Pancreas (tissue), 10 donors: ENCODE measurements around the gene SLC35F6. TPM values are rescaled to one million over a fixed set of nuclear protein-coding genes. Genes with fewer than 3 reads are reported as not detected.

Experiments used
- ATAC-seq, 4 donors: fragments of 200-7000 bp; cut with Tn5 transposase; one replicate each; pipeline versions ENCODE4 v1.8.0 to v1.9.1; 2020; ENCODE audit warnings: mild to moderate bottlenecking in 4 of 4, moderate library complexity in 4 of 4
- DNase-seq, 6 donors: peaks; one replicate each; pipeline ENCODE4 v3.0.0-alpha.2; 2020
- FAIRE-seq: peaks from 2 replicates; lab custom pipeline; 2012; peaks lifted over from hg19 to GRCh38; lab: Jason Lieb, UNC
- H3K27ac ChIP-seq, 4 donors: fragments of 200-600 bp; sonication (generic); 1 replicate in 3 of 4; 2 replicates in 1 of 4; pipeline versions ENCODE4 v1.5.0 to v1.8.0; 2020
- H3K27me3 ChIP-seq, 4 donors: fragments of 200-600 bp; one replicate each; pipeline ENCODE4 v1.8.0; 2021
- H3K36me3 ChIP-seq, 3 donors: fragments of 200-600 bp; sonication (generic) in 1 of 3; one replicate each; pipeline versions ENCODE4 v1.5.0 to v1.8.0; 2020 to 2021
- H3K4me1 ChIP-seq, 3 donors: fragments of 200-600 bp; one replicate each; pipeline ENCODE4 v1.8.0; 2021
- H3K4me3 ChIP-seq, 4 donors: fragments of 200-600 bp; sonication (generic) in 2 of 4; one replicate each; pipeline versions ENCODE4 v1.5.0 to v1.8.0; 2020 to 2021
- H3K9me3 ChIP-seq, 4 donors: fragments of 200-600 bp; one replicate each; pipeline ENCODE4 v1.8.0; 2021
- CTCF ChIP-seq, 4 donors: fragments of 200-600 bp; sonication (generic) in 3 of 4; IDR thresholded peaks; one replicate each; pipeline versions ENCODE4 v1.5.0 to v1.8.0; 2021; ENCODE audit warnings: antibody characterized with exemption in 4 of 4
- WGBS, 2 donors: extraction: QIAGEN DNeasy Blood & Tissue Kit; methylation state at CpG; one replicate each; pipeline ENCODE4 v1.1.7; 2013; 5-methylcytosine and 5-hydroxymethylcytosine counted together
- intact Hi-C, 3 donors: fragments of 100-400 bp; cut with DNase I; formaldehyde crosslinking; loops; one replicate each; pipeline versions ENCODE4 v1.11.1 to v1.14.2; 2022
- polyA plus RNA-seq, 2 donors: library from polyadenylated mRNA; stranded (reverse); fragments of 200-250 nt; gene quantifications; one replicate each; pipeline ENCODE4 v1.2.3, GENCODE V29; 2013
- total RNA-seq, 6 donors: library from RNA; stranded (reverse); fragmentation: NEBNext Ultra II Directional in 4 of 6; extraction: Animal tissue kit (Norgen Biotek cat#: 25700) in 4 of 6; gene quantifications; one replicate each; pipeline versions ENCODE4 v1.2.1 to v1.2.4, GENCODE V29; 2021 to 2023
- donor health status: healthy with polysubstance abuse.
- donor health status: DM: no; HTN: no; CAD: no; lungs with moderate emphysema.
- donor health status: DM: no; HTN: no; CAD: no.
- donor health status: control.
- donor health status: control.
- donor health status: Bipolar disorder and iron deficiency.
- donor health status: DM: yes; HTN: yes; CAD: no.
- donor health status: DM: no; HTN: no; CAD: no.
- donor health status: DM: no; HTN: no; CAD: no.
- donor health status: DM: yes; HTN: yes; CAD: no.

Gene SLC35F6
- total and polyA plus RNA-seq, 8 donors: 9.3 to 21.9 (median 11.4) TPM

DNA sequence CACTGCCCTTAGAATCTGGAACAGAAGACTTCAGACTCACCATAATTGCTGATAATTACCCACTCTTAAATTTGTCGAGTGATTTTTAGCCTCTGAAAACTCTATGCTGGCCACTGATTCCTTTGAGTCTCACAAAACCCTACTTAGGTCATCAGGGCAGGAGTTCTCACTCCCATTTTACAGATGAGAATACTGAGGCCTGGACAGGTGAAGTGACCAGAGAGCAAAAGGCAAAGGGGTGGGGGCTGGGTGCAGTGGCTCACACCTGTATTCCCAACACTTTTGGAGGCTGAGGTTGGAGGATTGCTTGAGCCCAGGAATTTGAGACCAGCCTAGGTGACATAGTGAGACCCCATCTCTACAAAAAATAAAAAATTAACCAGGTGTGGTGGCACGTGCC is 34.8 kb upstream of the SLC35F6 start:
- Histone ChIP-seq H3K27ac (no peak overlapping the region), H3K4me1 (peaks cover 12 to 14% (median 14%) of the 10 kb centered on the region in 3 donors), H3K36me3 (peaks cover 0 to 7% (median 0%) of the 10 kb centered on the region in 3 donors), H3K9me3 (no peaks in the 10 kb centered on the region), H3K4me3 (no peak overlapping the region), H3K27me3 (no peaks in the 10 kb centered on the region)
- 92 to 98% methylated on average over 2 of the region's 2 CpGs for WGBS, 2 donors
- DNase-seq (no peak), FAIRE-seq (no peak), ATAC-seq (no peak)
- intact Hi-C loops: no loop called here
- TF ChIP-seq CTCF (IDR thresholded peaks at IDR 0.05): no peak

GRCh38 chr2:26730549-26731344 is 33.3 kb upstream of the SLC35F6 start:
- no peak for ATAC-seq

DNA sequence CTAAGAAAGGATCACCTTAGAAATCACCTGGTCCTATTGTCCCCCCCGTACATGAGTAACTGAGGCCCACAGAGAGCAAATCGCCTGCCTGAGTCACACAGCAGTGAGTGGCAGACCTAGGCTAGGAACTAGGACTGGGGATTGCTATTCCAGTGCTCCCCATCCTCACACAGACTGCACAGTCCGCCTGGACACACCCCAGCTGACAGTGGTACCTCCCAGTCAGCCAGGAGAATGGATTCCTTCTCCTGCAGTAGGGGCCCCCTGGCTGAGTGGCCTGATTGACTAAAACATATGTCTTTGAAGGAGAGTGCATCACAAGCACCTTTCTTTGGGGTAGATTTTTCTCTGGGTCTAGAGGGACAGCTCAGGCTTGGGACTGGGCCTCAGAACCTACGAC is 32.4 kb upstream of the SLC35F6 start:
- DNase-seq (no peak), FAIRE-seq (no peak), ATAC-seq (no peak)
- no peak for TF ChIP-seq CTCF (IDR thresholded peaks at IDR 0.05)
- H3K36me3 ChIP-seq: peaks cover 0 to 7% (median 0%) of the 10 kb centered on the region in 3 donors
- WGBS, 2 donors: 83 to 91% methylated on average over 4 of the region's 4 CpGs
- no peak overlapping the region for H3K4me3 ChIP-seq
- H3K27ac ChIP-seq: no peak overlapping the region
- intact Hi-C loops: no loop called here
- H3K27me3 ChIP-seq: no peaks in the 10 kb centered on the region
- H3K4me1 ChIP-seq: no peaks in the 10 kb centered on the region
- H3K9me3 ChIP-seq: no peaks in the 10 kb centered on the region

More at GRCh38 chr2:26730549-26731344, 33.3 kb upstream of the SLC35F6 start:
- WGBS, 2 donors: 74 to 80% methylated on average over 17 to 19 of the region's 19 CpGs
- FAIRE-seq (no peak), DNase-seq (no peak)
- intact Hi-C loops: no loop called here
- H3K4me3 ChIP-seq: no peak overlapping the region
- H3K36me3 ChIP-seq: peaks cover 0 to 7% (median 0%) of the 10 kb centered on the region in 3 donors
- no peaks in the 10 kb centered on the region for H3K9me3 ChIP-seq
- no peak for TF ChIP-seq CTCF (IDR thresholded peaks at IDR 0.05)
- no peaks in the 10 kb centered on the region for H3K4me1 ChIP-seq
- H3K27me3 ChIP-seq: no peaks in the 10 kb centered on the region
- no peak overlapping the region for H3K27ac ChIP-seq

- H3K4me1 ChIP-seq: no peaks in the 10 kb centered on the region
- ATAC-seq: no peak
- no peak for FAIRE-seq
- WGBS, 2 donors: 91 to 96% methylated on average over 3 of the region's 3 CpGs
- no peak overlapping the region for H3K27ac ChIP-seq
- H3K27me3 ChIP-seq: no peaks in the 10 kb centered on the region
- peaks cover 0 to 7% (median 0%) of the 10 kb centered on the region in 3 donors for H3K36me3 ChIP-seq
- intact Hi-C loops: no loop called here
- no peaks in the 10 kb centered on the region for H3K9me3 ChIP-seq
- DNase-seq: no peak
- TF ChIP-seq CTCF (IDR thresholded peaks at IDR 0.05): no peak
- H3K4me3 ChIP-seq: no peak overlapping the region
Measured at GRCh38 chr2:26732446-26732845, 31.6 kb upstream of the SLC35F6 start.

- no peak for ATAC-seq
- no peaks in the 10 kb centered on the region for H3K27me3 ChIP-seq
- no peak overlapping the region for H3K4me3 ChIP-seq
- intact Hi-C loops: no loop called here
- no peak for DNase-seq
- 90 to 92% methylated on average over 9 of the region's 9 CpGs for WGBS, 2 donors
- peaks cover 0 to 2% (median 0%) of the 10 kb centered on the region in 3 donors for H3K36me3 ChIP-seq
- H3K9me3 ChIP-seq: no peaks in the 10 kb centered on the region
- TF ChIP-seq CTCF (IDR thresholded peaks at IDR 0.05): no peak
- no peak overlapping the region for H3K27ac ChIP-seq
- H3K4me1 ChIP-seq: no peaks in the 10 kb centered on the region
- FAIRE-seq: no peak
Measured at GRCh38 chr2:26733413-26733812, 30.7 kb upstream of the SLC35F6 start.
